CD4-positive, alpha-beta T cell treated with Interleukin-6 at 100 ng/mL for 8 hours (primary cell): Measurements from ENCODE around the gene FOXC1.

Experiments
- DNase-seq: peaks from one replicate; pipeline ENCODE4 v3.0.0-alpha.2; 2020; ENCODE audit warnings: mixed read lengths, low spot score

FOXC1 gene

GRCh38 chr6:1623769-1624057 lies 14.0 kb downstream of the FOXC1 start:
- DNase-seq: no peak

GRCh38 chr6:1624058-1624850 lies 14.5 kb downstream of the FOXC1 start:
- DNase-seq: no peak

- no peak for DNase-seq
Measured at GRCh38 chr6:1624851-1625781, 15.4 kb downstream of the FOXC1 start.

- DNase-seq: no peak
Measured at GRCh38 chr6:1625794-1626435, 16.2 kb downstream of the FOXC1 start.

GRCh38 chr6:1626481-1626880 lies 16.8 kb downstream of the FOXC1 start:
- no peak for DNase-seq

- DNase-seq: no peak
Measured at GRCh38 chr6:1627827-1628560, 18.3 kb downstream of the FOXC1 start.

GRCh38 chr6:1629316-1629715 lies 19.6 kb downstream of the FOXC1 start:
- no peak for DNase-seq

GRCh38 chr6:1630212-1630770 lies 20.6 kb downstream of the FOXC1 start:
- no peak for DNase-seq

- DNase-seq: no peak
Measured at GRCh38 chr6:1630771-1631217, 21.1 kb downstream of the FOXC1 start.

GRCh38 chr6:1631251-1631650 lies 21.5 kb downstream of the FOXC1 start:
- DNase-seq: no peak

- no peak for DNase-seq
Measured at GRCh38 chr6:1633366-1634021, 23.8 kb downstream of the FOXC1 start.

GRCh38 chr6:1634081-1634480 lies 24.4 kb downstream of the FOXC1 start:
- DNase-seq: no peak

- no peak for DNase-seq
Measured at GRCh38 chr6:1635305-1636010, 25.7 kb downstream of the FOXC1 start.

GRCh38 chr6:1636272-1636825 lies 26.6 kb downstream of the FOXC1 start:
- no peak for DNase-seq

- no peak for DNase-seq
Measured at GRCh38 chr6:1636971-1637871, 27.5 kb downstream of the FOXC1 start.

GRCh38 chr6:1639430-1639829 lies 29.7 kb downstream of the FOXC1 start:
- DNase-seq: no peak

- no peak for DNase-seq
Measured at GRCh38 chr6:1640476-1640875, 30.8 kb downstream of the FOXC1 start.

GRCh38 chr6:1641343-1641885 lies 31.7 kb downstream of the FOXC1 start:
- DNase-seq: no peak

GRCh38 chr6:1643111-1643510 lies 33.4 kb downstream of the FOXC1 start:
- DNase-seq: no peak
